ENCODE measurements around the gene HOXD10.

HOXD10 gene

GRCh38 chr2:176081837-176082524, 34.6 kb upstream of the HOXD10 start:
- in situ Hi-C loops (cut with MboI; ENCODE audit: low pct_unique_long_range_greater_than_20kb, low sequenced_read_pairs): loop anchor here (25.0 kb wide), 2 partner anchors 395 to 720 kb away; no protein-coding TSS in a partner anchor
- DNase-seq: no peak

DNA sequence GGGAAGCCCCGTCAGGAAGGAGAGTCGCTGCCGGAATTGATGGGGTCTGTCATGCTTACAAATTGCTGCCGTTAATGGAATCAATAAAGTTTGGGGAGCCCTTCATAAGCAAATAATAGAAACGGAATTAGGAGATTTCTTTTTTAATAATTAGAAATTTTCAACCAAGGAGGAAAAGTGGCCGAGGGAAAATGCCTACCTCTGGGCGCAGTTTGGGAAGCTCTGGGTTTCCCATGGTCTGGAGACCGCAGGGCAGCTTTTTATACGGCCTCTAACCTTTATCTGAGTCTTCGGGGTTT, 34.1 kb upstream of the HOXD10 start:
- no peak for DNase-seq
- in situ Hi-C loops (cut with MboI; ENCODE audit: low pct_unique_long_range_greater_than_20kb, low sequenced_read_pairs): loop anchor here (25.0 kb wide), 2 partner anchors 395 to 720 kb away; no protein-coding TSS in a partner anchor

- in situ Hi-C loops (cut with MboI; ENCODE audit: low pct_unique_long_range_greater_than_20kb, low sequenced_read_pairs): loop anchor here (25.0 kb wide), 2 partner anchors 396 to 721 kb away; no protein-coding TSS in a partner anchor
Observed at GRCh38 chr2:176082824-176083751, 33.5 kb upstream of the HOXD10 start.

DNA sequence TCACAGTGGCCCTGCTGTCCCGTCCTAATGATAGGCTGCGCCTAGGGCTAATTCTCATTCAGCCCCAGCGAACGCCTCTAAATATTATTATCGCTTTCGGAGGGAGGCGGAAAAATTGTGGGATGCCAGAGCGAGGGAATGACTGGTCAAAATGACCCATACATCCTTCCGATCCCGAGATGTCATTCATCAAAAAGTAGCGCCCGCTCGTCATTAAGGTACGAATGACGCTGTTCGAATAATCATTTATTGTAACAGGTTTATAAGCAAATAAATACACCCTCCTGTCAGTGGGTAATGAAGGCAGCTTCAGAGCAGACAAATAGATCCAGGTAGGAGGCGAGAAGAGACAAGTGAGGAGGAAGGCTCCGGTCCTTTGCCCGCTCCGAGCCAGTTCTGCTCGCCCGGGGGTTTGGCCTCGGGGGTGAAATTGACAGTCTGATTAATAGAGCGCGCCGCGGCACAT, 32.7 kb upstream of the HOXD10 start, which contains the start of gene EVX2:
Gene EVX2 (minus strand): TSS at position 167 of the 466 bp plus-strand sequence. CDS start 186 bp downstream, outside the sequence.
- in situ Hi-C loops (cut with MboI; ENCODE audit: low pct_unique_long_range_greater_than_20kb, low sequenced_read_pairs): loop anchor here (25.0 kb wide), 2 partner anchors 397 to 722 kb away; no protein-coding TSS in a partner anchor
- no peak for DNase-seq

More at GRCh38 chr2:176082824-176083751, 33.5 kb upstream of the HOXD10 start:
- no peak for DNase-seq

DNA sequence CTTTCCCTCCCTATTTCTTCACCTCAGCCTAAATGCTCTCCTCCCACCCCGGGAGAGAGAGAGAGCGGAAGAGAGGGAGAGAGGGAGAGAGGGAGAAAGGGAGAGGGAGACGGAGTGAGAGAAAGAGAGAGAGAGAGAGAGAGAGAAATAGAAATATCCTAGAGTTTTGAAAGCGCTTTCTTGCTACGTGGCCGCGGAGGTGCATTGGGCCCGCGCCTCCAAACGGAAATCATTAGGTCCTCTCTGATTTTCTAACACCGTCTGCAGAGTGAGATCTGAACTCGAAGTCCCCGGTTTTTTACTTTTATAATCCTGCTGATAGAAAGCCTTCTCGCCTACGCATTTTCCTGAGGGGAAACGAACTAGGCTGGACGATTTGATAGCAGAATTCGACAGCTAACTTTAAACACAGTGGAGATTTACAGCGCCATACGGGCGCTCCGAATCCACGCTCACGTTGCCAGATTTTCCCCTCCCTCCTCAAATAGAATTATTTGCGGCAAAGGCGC, 31.9 kb upstream of the HOXD10 start:
- DNase-seq: no peak
- in situ Hi-C loops (cut with MboI; ENCODE audit: low pct_unique_long_range_greater_than_20kb, low sequenced_read_pairs): loop anchor here (25.0 kb wide), 2 partner anchors 397 to 722 kb away; no protein-coding TSS in a partner anchor

GRCh38 chr2:176085120-176085788, 31.3 kb upstream of the HOXD10 start:
- DNase-seq: no peak
- in situ Hi-C loops (cut with MboI; ENCODE audit: low pct_unique_long_range_greater_than_20kb, low sequenced_read_pairs): loop anchor here (25.0 kb wide), 2 partner anchors 398 to 723 kb away; no protein-coding TSS in a partner anchor

DNA sequence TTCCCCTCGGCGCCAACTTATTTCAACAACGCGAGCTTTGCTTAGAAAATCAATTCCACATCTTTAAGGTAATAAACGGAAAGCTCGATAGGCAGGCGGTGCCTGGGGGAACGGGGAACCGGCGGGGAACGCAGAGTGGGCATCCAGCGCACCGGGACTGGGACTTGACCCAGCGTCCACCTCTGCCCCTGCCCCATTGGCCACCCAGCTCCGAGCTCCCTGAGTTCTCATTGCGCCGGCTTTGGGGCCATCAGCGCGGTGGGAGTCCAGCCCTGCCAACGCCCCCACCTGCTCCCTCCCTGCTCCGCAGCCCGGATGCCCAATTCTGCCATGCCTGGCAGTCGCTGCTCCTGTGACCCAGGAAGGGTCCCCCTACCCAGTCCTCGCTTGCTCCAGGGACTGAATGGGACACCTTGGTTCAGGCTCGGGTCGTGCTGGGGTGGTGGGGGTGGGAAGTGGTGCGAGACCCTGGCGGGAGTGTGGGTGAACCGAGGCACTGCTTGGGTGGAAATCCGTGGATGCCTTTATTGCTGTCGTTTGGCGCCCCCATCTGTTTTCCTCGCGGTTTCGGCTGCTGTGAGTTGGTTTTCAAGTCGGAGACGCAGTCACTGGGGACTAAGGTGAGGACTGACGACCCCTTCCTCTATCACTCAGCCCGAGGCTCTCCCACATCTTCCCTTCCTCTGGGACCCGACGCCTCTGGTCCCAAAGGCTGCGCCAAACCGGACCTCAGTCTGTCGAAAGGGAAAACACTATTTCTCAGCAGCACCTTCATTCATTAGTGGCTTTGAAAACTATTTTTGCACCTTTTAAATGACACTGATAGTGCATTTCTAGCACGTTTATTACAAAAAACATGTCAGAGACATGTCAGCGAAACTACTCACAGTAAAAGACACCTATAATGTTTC, 30.5 kb upstream of the HOXD10 start:
- in situ Hi-C loops (cut with MboI; ENCODE audit: low pct_unique_long_range_greater_than_20kb, low sequenced_read_pairs): loop anchor here (25.0 kb wide), 2 partner anchors 399 to 724 kb away; no protein-coding TSS in a partner anchor

DNA sequence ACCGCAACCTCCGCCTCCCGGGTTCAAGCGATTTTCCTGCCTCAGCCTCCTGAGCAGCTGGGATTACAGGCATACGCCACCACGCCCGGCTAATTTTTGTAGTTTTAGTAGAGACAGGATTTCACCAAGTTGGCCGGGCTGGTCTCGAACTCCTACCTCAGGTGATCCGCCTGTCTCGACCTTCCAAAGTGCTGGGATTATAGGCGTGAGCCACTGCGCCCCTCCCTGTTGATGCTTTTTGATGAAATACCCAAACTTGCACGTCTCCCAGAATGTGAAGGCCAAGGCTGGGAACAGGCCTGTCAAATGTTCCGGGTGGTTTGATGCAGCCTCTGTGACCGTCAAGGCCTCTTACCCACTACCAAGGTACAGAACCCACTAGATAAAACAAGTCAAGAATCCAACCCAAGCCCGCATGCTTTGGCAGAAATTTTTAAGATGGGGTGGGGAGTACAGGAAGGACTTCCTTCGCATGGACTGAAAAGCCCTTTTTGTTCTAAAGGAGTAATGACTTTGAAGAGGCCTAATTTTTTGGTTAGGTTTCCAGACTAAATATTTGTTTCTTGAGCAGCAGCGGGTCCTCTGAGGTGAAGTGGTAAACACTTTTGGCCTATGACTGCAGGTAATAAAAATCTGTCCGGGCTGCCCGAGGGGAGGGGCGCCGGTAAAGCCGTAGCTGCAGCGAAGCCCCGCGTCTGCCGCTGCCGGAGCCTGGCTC, 29.1 kb upstream of the HOXD10 start:
- in situ Hi-C loops (cut with MboI; ENCODE audit: low pct_unique_long_range_greater_than_20kb, low sequenced_read_pairs): loop anchor here (25.0 kb wide), 2 partner anchors 400 to 725 kb away; no protein-coding TSS in a partner anchor
- DNase-seq: no peak

More for the DNA sequence above, 30.5 kb upstream of the HOXD10 start:
- DNase-seq: peak; percentile 50

DNA sequence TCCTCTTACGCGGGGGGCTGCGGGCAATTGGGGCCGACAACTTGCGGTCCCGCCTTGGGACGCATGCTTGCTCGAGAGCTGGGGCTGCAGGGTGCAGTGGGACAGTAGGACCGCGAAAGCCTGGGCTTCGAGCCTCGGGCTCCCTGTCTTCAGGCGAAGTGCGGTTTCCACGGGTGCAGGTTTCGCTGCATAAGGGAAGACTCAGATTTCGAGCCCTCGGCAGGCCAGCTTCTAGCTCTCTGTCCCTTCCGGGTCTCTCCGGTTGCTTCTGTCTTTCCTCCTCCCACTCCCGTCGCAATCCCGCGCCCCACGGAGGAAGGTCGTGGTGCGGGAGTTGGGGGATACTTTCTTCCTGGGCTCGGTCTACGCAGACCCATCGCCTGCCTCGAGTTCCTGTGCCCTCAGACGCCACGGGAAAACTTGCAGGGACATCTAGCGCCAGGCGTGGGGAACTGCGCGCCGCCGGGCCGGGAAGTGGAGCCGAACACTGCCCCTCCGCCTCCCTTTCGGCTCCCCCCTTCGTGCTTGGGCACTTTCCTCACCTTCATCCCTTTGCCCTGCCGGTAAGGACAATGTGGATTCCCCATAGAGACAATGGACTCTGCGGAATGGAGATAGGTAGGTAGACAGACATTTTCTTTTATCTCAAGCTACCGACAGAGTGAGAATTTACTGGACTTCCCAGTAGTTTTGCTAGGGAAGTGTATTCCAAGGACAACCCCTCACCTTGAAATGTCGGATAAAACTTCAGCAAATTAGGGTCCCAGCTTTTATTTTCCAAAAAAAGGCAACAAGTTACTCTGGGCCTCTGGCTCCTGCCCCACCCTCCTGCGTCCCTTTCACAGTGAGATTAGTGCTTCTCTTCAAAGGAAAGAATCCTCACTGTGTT, 28.3 kb upstream of the HOXD10 start:
- peak; percentile 59 for DNase-seq
- in situ Hi-C loops (cut with MboI; ENCODE audit: low pct_unique_long_range_greater_than_20kb, low sequenced_read_pairs): loop anchor here (25.0 kb wide), 2 partner anchors 401 to 726 kb away; no protein-coding TSS in a partner anchor

DNA sequence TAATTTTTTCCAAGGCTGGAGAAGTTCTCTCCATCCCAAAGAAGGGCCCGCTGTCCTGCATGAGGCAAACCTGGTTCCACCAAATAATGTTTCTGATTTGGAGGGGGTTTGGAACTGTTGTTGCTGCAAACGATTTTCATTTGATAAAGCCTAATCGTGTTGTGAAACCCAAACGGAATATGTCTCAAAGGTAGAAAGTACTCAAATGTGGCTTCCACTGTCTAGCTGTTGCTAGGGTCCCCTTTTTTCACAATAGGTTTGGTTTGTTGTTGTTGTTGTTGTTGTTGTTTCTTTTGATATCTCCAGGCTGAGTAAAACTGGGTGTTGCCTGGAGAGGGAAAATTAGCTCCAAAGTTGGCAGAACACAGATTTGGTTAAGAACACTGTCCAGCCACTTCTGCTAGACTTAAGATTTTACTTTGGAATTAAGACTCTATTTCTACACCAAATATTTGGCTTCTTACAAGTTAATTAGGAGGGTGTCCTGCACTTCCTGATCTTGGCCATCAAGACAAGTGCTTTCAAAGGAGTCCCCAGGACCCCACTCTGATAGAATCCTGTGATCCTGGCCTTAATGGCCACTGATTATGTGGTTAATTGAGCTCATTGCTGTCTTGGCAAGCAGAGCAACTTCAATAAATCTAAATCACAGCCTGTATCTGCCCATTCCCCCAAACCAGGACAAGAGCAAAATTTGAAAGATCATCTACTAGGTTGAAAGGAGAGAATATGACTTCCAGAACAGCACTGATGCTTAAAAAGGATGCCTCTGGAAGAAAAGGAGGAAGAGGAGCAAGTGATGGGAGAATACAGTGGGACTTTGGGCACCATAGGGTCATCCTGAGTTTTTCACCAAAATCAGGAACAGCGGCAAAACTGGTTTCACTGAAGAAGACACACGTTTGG, 27.4 kb upstream of the HOXD10 start:
- in situ Hi-C loops (cut with MboI; ENCODE audit: low pct_unique_long_range_greater_than_20kb, low sequenced_read_pairs): loop anchor here (25.0 kb wide), 2 partner anchors 402 to 727 kb away; no protein-coding TSS in a partner anchor
- DNase-seq: no peak

GRCh38 chr2:176089843-176090395, 26.7 kb upstream of the HOXD10 start:
- in situ Hi-C loops (cut with MboI; ENCODE audit: low pct_unique_long_range_greater_than_20kb, low sequenced_read_pairs): loop anchor here (25.0 kb wide), 2 partner anchors 403 to 728 kb away; no protein-coding TSS in a partner anchor
- DNase-seq: no peak

GRCh38 chr2:176090862-176091261, 25.7 kb upstream of the HOXD10 start:
- no peak for DNase-seq
- in situ Hi-C loops (cut with MboI; ENCODE audit: low pct_unique_long_range_greater_than_20kb, low sequenced_read_pairs): loop anchor here (25.0 kb wide), 2 partner anchors 404 to 729 kb away; no protein-coding TSS in a partner anchor

- in situ Hi-C loops (cut with MboI; ENCODE audit: low pct_unique_long_range_greater_than_20kb, low sequenced_read_pairs): loop anchor here (25.0 kb wide), 2 partner anchors 404 to 729 kb away; no protein-coding TSS in a partner anchor
- DNase-seq: no peak
Observed at GRCh38 chr2:176091329-176092258, 25.0 kb upstream of the HOXD10 start.
